A549 (cell line): Measurements from ENCODE around the gene CELF2. TPM values are rescaled to one million over a fixed set of nuclear protein-coding genes. Genes with fewer than 3 reads are reported as not detected.
"Not testable (repeated sequence)": the region's sequence is repeated elsewhere in the genome, so short reads cannot be mapped to it uniquely, and the experiment has no call there.

Source experiments
- ATAC-seq, 2 experiments: fragments of 200-7000 bp in 1 of 2; fragments of >200 bp in 1 of 2; cut with Nextera tagmentation in 1 of 2; cut with Tn5 transposase in 1 of 2; 3 replicates each; pipeline versions ENCODE4 v1.8.0 to v1.9.1; 2018 to 2020; ENCODE audit warnings: mild to moderate bottlenecking in 1 of 2, moderate library complexity in 1 of 2
- CTCF ChIA-PET: fragments of 300-600 bp; sonication (Branson Sonifier 250); formaldehyde crosslinking; extraction: SDS; loops from one replicate; lab custom pipeline; 2021; ENCODE audit warnings: antibody characterized with exemption, inconsistent platforms; lab: Yijun Ruan, JAX
- POLR2A ChIA-PET: fragments of 350-600 bp; formaldehyde crosslinking; extraction: SDS; loops from one replicate; lab custom pipeline; 2021; ENCODE audit warnings: antibody characterized with exemption, inconsistent platforms; lab: Yijun Ruan, JAX
- DNase-seq, 2 experiments: peaks; one replicate each; pipeline versions ENCODE4 v3.0.0 to v3.0.0-alpha.2; 2011 to 2016; ENCODE audit warnings: low read depth in 1 of 2, low spot score in 1 of 2
- FAIRE-seq: peaks from 2 replicates; lab custom pipeline; 2011; peaks lifted over from hg19 to GRCh38; lab: Jason Lieb, UNC
- H3K27ac ChIP-seq, 2 experiments: fragments of >200 bp; sonication (Bioruptor Twin); formaldehyde crosslinking; 3 replicates each; pipeline ENCODE4 v1.5.1; 2016 to 2017
- H3K4me1 ChIP-seq: fragments of >200 bp; sonication (Bioruptor Twin); formaldehyde crosslinking; 3 replicates; pipeline ENCODE4 v1.6.1; 2016
- H3K4me2 ChIP-seq: fragments of >200 bp; sonication (Bioruptor Twin); formaldehyde crosslinking; 3 replicates; pipeline ENCODE4 v1.6.1; 2016
- H3K4me3 ChIP-seq: fragments of >200 bp; sonication (Bioruptor Twin); formaldehyde crosslinking; 3 replicates; pipeline ENCODE4 v1.5.1; 2016
- H3K9me3 ChIP-seq: fragments of >200 bp; sonication (Bioruptor Twin); formaldehyde crosslinking; 3 replicates; pipeline ENCODE4 v1.6.1; 2016
- BCL3 ChIP-seq: fragments of >200 bp; sonication (Bioruptor Twin); formaldehyde crosslinking; IDR thresholded peaks from 3 replicates; pipeline ENCODE4 v1.6.1; 2016
- CHD2 ChIP-seq: fragments of 150-350 bp; IDR thresholded peaks from 2 replicates; pipeline ENCODE4 v1.6.1; 2014; ENCODE audit warnings: low read length; ENCODE audit not compliant: partially characterized antibody
- CTCF ChIP-seq: fragments of >200 bp; sonication (Bioruptor Twin); formaldehyde crosslinking; IDR thresholded peaks from 3 replicates; pipeline ENCODE4 v1.5.1; 2016
- EHMT2 ChIP-seq: fragments of 200-600 bp; sonication (generic); IDR thresholded peaks from 2 replicates; pipeline ENCODE4 v1.6.1; 2016; ENCODE audit warnings: antibody characterized with exemption, low read depth, mild to moderate bottlenecking, moderate library complexity
- EP300 ChIP-seq, 2 experiments: fragments of >200 bp; sonication (Bioruptor Twin); formaldehyde crosslinking; IDR thresholded peaks; 2 replicates in 1 of 2; 3 replicates in 1 of 2; pipeline ENCODE4 v1.6.1; 2016 to 2017
- FOSL2 ChIP-seq, 2 experiments: fragments of 450-650 bp in 1 of 2; fragments of >200 bp in 1 of 2; sonication (Bioruptor Twin) in 1 of 2; formaldehyde crosslinking; IDR thresholded peaks; 2 replicates each; pipeline versions ENCODE4 v1.5.0 to v1.6.1; 2016 to 2020; ENCODE audit warnings: mild to moderate bottlenecking in 1 of 2, moderate library complexity in 1 of 2
- FOXS1 ChIP-seq: fragments of 250-450 bp; sonication (Bioruptor Pico); IDR thresholded peaks from 2 replicates; pipeline ENCODE4 v1.5.0; 2020; ENCODE audit warnings: mild to moderate bottlenecking, moderate library complexity
- HDAC2 ChIP-seq: fragments of 200-600 bp; sonication (generic); IDR thresholded peaks from 2 replicates; pipeline ENCODE4 v1.6.1; 2016
- HOXA7 ChIP-seq: fragments of 250-450 bp; sonication (Bioruptor Pico); IDR thresholded peaks from 2 replicates; pipeline ENCODE4 v1.5.0; 2020; ENCODE audit warnings: mild to moderate bottlenecking, moderate library complexity
- JUN ChIP-seq, 2 experiments: fragments of >200 bp; sonication (Bioruptor Twin); formaldehyde crosslinking; IDR thresholded peaks; 2 replicates in 1 of 2; 3 replicates in 1 of 2; pipeline ENCODE4 v1.6.1; 2016 to 2017
- KDM5A ChIP-seq: fragments of 200-600 bp; sonication (generic); IDR thresholded peaks from 2 replicates; pipeline ENCODE4 v1.6.1; 2016; ENCODE audit warnings: antibody characterized with exemption, mild to moderate bottlenecking
- MAZ ChIP-seq: fragments of 150-350 bp; IDR thresholded peaks from 2 replicates; pipeline ENCODE4 v1.6.1; 2014; ENCODE audit warnings: antibody characterized with exemption, low read depth, low read length, borderline replicate concordance
- PBX3 ChIP-seq: IDR thresholded peaks from 2 replicates; pipeline ENCODE4 v1.6.1; 2012
- RAD21 ChIP-seq, 2 experiments: fragments of >200 bp in 1 of 2; sonication (Bioruptor Twin) in 1 of 2; formaldehyde crosslinking in 1 of 2; IDR thresholded peaks in 1 of 2; conservative IDR thresholded peaks in 1 of 2; 2 replicates in 1 of 2; 3 replicates in 1 of 2; pipeline ENCODE4 v1.6.1; 2012 to 2018; ENCODE audit warnings: inconsistent platforms in 1 of 2
- RNF2 ChIP-seq: fragments of 200-600 bp; sonication (generic); IDR thresholded peaks from 2 replicates; pipeline ENCODE4 v1.6.1; 2016; ENCODE audit warnings: low read depth, mild to moderate bottlenecking, antibody characterized with exemption, moderate library complexity, borderline replicate concordance
- SMC3 ChIP-seq: fragments of >200 bp; sonication (Bioruptor Twin); formaldehyde crosslinking; IDR thresholded peaks from 3 replicates; pipeline ENCODE4 v1.6.1; 2018; ENCODE audit warnings: inconsistent platforms
- TFCP2L1 ChIP-seq: fragments of 250-450 bp; sonication (Bioruptor Pico); IDR thresholded peaks from 2 replicates; pipeline ENCODE4 v1.5.0; 2021; ENCODE audit warnings: mild to moderate bottlenecking
- ZC3H11A ChIP-seq: fragments of 450-650 bp; IDR thresholded peaks from 2 replicates; pipeline ENCODE4 v1.6.1; 2014; ENCODE audit warnings: antibody characterized with exemption, mild to moderate bottlenecking
- WGBS: methylation state at CpG from one replicate; pipeline ENCODE4 v1.1.6; 2017; ENCODE audit errors: missing lambda C conversion rate; 5-methylcytosine and 5-hydroxymethylcytosine counted together
- polyA plus RNA-seq, 4 experiments: library from polyadenylated mRNA; depleted of rRNA in 3 of 4; stranded (reverse); fragments of >200 nt; fragmentation: RNase III in 1 of 4; extraction: RNeasy Plus Mini Kit Qiagen cat#74134 plus additional on column Dnase treatment in 1 of 4; gene quantifications; 2 replicates in 3 of 4; 3 replicates in 1 of 4; pipeline ENCODE4 v1.2.3, GENCODE V29; 2011 to 2017
- TF ChIP-seq, protein P1 (sequence below): fragments of 250-450 bp; sonication (Bioruptor Pico); IDR thresholded peaks from 2 replicates; pipeline ENCODE4 v1.5.0; 2020; ENCODE audit warnings: low read depth, mild to moderate bottlenecking, moderate library complexity
- TF ChIP-seq, protein P2 (sequence below): fragments of >200 bp; sonication (Bioruptor Twin); formaldehyde crosslinking; IDR thresholded peaks from 2 replicates; pipeline ENCODE4 v1.6.1; 2016

CELF2 gene
- polyA plus RNA-seq, 2 of the 4 experiments (the other 2 are of a cell fraction) = 0.01 to 0.03 TPM

- H3K4me3 ChIP-seq = no peak overlapping the region
- POLR2A ChIA-PET = no interaction called here
- TF ChIP-seq RAD21 (conservative IDR thresholded peaks at IDR 0.05 in 1 of 2, IDR thresholded peaks at IDR 0.05 in 1 of 2) (0 out of 5 replicates have a peak, but pooled peaks of 1 of the 2 experiments have one; percentile 5), JUN (IDR thresholded peaks at IDR 0.05) (no peak), CHD2 (no peak), MAZ (no peak)
- TF ChIP-seq, all 56 proteins: peak for 1
- H3K4me1 ChIP-seq = no peaks in the 10 kb centered on the region
- 36% methylated on average over 10 of the region's 10 CpGs for WGBS
- ATAC-seq (peak; percentile 54 to 72; a peak in 3 of 6 replicates), FAIRE-seq (no peak), DNase-seq (peak in 1 of 2 experiments; percentile 60)
- no peaks in the 10 kb centered on the region for H3K9me3 ChIP-seq
- CTCF ChIA-PET = no interaction called here
- no peak overlapping the region for H3K4me2 ChIP-seq
- H3K27ac ChIP-seq = no peak overlapping the region
These were observed 327.8 kb downstream of the CELF2 start for GRCh38 chr10:11345224-11346054.

GRCh38 chr10:11347580-11347979, 329.9 kb downstream of the CELF2 start:
- H3K27ac ChIP-seq, POLR2A ChIA-PET, H3K4me1 ChIP-seq, H3K9me3 ChIP-seq, H3K4me2 ChIP-seq, H3K4me3 ChIP-seq, DNase-seq, ATAC-seq, FAIRE-seq: not testable (repeated sequence)
- CTCF ChIA-PET = interaction anchor here (1.0 kb wide), 1 partner anchor 13 kb away, joined by 3 read pairs; no protein-coding TSS in a partner anchor
- WGBS = 26% methylated on average over 5 of the region's 5 CpGs

- no peak overlapping the region for H3K4me2 ChIP-seq
- whole genome bisulfite sequencing = 19% methylated on average over 9 of the region's 9 CpGs
- TF ChIP-seq, protein P1, sequence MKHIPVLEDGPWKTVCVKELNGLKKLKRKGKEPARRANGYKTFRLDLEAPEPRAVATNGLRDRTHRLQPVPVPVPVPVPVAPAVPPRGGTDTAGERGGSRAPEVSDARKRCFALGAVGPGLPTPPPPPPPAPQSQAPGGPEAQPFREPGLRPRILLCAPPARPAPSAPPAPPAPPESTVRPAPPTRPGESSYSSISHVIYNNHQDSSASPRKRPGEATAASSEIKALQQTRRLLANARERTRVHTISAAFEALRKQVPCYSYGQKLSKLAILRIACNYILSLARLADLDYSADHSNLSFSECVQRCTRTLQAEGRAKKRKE (CRISPR knock-in tag) = no peak
- no peak for TF ChIP-seq HDAC2
- TF ChIP-seq, all 56 proteins: peak for 0
- DNase-seq = no peak
- Histone ChIP-seq H3K9me3 (no peaks in the 10 kb centered on the region), H3K27ac (no peak overlapping the region), H3K4me3 (no peak overlapping the region), H3K4me1 (no peaks in the 10 kb centered on the region)
- ChIA-PET CTCF (no interaction called here), POLR2A (no interaction called here)
- ATAC-seq = no peak
- FAIRE-seq = no peak
These were observed 334.1 kb downstream of the CELF2 start for GRCh38 chr10:11351801-11352200.

- Histone ChIP-seq H3K9me3 (no peaks in the 10 kb centered on the region), H3K4me3 (no peak overlapping the region), H3K4me1 (no peaks in the 10 kb centered on the region), H3K4me2 (no peak overlapping the region), H3K27ac (no peak overlapping the region)
- DNase-seq (no peak), ATAC-seq (0 out of 6 replicates have a peak, but pooled peaks of 1 of the 2 experiments have one; percentile 24), FAIRE-seq (no peak)
- ChIA-PET POLR2A (no interaction called here), CTCF (interaction anchor here (1.0 kb wide), 1 partner anchor 405 kb away, joined by 3 read pairs; no protein-coding TSS in a partner anchor)
- 41% methylated on average over 12 of the region's 12 CpGs for WGBS
- TF ChIP-seq RAD21 (conservative IDR thresholded peaks at IDR 0.05 in 1 of 2, IDR thresholded peaks at IDR 0.05 in 1 of 2) (no peak), RNF2 (no peak), ZC3H11A (no peak), CHD2 (no peak), KDM5A (no peak), EHMT2 (no peak), TFCP2L1 (CRISPR knock-in tag) (no peak), FOXS1 (CRISPR knock-in tag) (no peak), BCL3 (no peak), MAZ (no peak), PBX3 (no peak), SMC3 (no peak), HOXA7 (CRISPR knock-in tag) (no peak), FOSL2 (IDR thresholded peaks at IDR 0.05) (no peak), FOSL2 (CRISPR knock-in tag; IDR thresholded peaks at IDR 0.05) (no peak), CTCF (no peak), EP300 (IDR thresholded peaks at IDR 0.05) (no peak)
- TF ChIP-seq, protein P2, sequence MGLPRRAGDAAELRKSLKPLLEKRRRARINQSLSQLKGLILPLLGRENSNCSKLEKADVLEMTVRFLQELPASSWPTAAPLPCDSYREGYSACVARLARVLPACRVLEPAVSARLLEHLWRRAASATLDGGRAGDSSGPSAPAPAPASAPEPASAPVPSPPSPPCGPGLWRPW = no peak
These were observed 335.6 kb downstream of the CELF2 start for GRCh38 chr10:11353006-11353896.
